ENCODE data around the gene HIBCH.

The HIBCH gene

GRCh38 chr2:190178066-190178722, 141.4 kb downstream of the HIBCH start:
- Histone ChIP-seq H3K4me3 (ENCODE audit: low read depth, low read length) (no peak overlapping the region), H3K4me1 (ENCODE audit: control insufficient read depth, insufficient read depth, low read length) (peaks cover 7% of the 10 kb centered on the region), H3K27me3 (ENCODE audit: control insufficient read depth, insufficient read depth, low read length) (peaks cover 15% of the 10 kb centered on the region), H3K9ac (ENCODE audit: low read depth, low read length) (no peak overlapping the region), H3K9me3 (ENCODE audit: control insufficient read depth, insufficient read depth, low read length) (no peaks in the 10 kb centered on the region), H3K36me3 (ENCODE audit: control insufficient read depth, insufficient read depth, low read length) (no peaks in the 10 kb centered on the region)

DNA sequence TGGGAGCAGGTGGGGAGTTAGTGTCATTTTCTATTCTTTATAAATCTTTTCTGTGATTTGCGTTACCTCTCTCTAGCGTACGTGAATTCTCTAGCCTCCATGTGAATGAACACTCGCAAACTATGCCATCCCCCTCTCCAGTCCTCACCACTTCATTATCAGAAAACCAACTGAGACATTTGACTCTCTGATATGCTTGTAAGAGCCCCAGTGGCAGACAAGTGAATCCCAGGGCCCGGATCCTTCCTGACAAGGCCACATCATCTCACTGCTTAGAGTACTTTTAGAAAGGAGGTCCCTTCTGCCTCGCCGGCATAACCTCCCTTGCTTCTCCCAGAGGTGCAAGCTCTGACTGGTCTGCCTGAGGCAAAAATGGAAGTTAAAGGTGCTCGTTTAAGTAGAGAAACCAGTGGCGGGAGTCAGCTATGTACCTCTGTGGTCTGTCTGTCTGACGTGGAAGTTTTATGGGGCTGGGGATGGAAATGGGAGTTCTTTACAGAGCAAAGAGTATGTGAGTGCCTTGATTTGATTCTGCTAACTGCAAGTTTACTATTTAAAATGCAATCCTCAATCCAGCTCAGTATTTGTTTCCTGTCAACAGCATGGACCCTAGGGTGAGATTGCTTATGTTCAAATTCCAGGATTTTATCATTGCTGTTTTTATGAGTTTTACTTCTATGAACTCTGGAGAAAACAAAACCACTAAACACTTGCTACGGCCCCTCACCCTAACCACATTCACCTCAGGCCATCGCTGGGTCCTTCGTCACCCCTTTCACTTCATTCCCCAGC, 142.2 kb downstream of the HIBCH start:
- Histone ChIP-seq H3K4me1 (ENCODE audit: control insufficient read depth, insufficient read depth, low read length) (peaks cover 7% of the 10 kb centered on the region), H3K4me3 (ENCODE audit: low read depth, low read length) (no peak overlapping the region), H3K36me3 (ENCODE audit: control insufficient read depth, insufficient read depth, low read length) (no peaks in the 10 kb centered on the region), H3K27me3 (ENCODE audit: control insufficient read depth, insufficient read depth, low read length) (peaks cover 15% of the 10 kb centered on the region), H3K9ac (ENCODE audit: low read depth, low read length) (no peak overlapping the region), H3K9me3 (ENCODE audit: control insufficient read depth, insufficient read depth, low read length) (no peaks in the 10 kb centered on the region)

GRCh38 chr2:190173392-190173791, 146.2 kb downstream of the HIBCH start:
- Histone ChIP-seq H3K36me3 (ENCODE audit: control insufficient read depth, insufficient read depth, low read length) (no peaks in the 10 kb centered on the region), H3K4me1 (ENCODE audit: control insufficient read depth, insufficient read depth, low read length) (no peaks in the 10 kb centered on the region), H3K27me3 (ENCODE audit: control insufficient read depth, insufficient read depth, low read length) (no peaks in the 10 kb centered on the region), H3K9ac (ENCODE audit: low read depth, low read length) (no peak overlapping the region), H3K4me3 (ENCODE audit: low read depth, low read length) (no peak overlapping the region), H3K9me3 (ENCODE audit: control insufficient read depth, insufficient read depth, low read length) (no peaks in the 10 kb centered on the region)

DNA sequence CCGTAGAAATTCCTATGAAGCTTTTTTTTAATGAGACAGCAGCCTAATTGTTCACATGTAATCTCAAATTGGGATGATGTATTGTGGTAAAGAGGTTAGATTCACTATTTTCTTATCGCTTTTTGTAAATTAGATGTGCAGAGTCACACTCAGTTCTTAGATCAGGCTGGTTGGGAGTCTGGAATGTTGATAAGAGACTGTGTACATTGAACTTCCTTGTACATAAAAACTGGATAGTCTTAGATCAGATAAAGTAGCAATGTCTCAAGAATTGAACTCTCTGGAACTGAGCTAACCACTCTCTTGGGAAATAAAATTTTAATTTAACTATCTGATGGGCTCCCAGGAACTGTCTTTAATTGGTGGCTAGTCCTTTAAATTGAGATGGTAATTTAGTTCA, 149.0 kb downstream of the HIBCH start:
- Histone ChIP-seq H3K4me3 (ENCODE audit: low read depth, low read length) (no peak overlapping the region), H3K9me3 (ENCODE audit: control insufficient read depth, insufficient read depth, low read length) (no peaks in the 10 kb centered on the region), H3K9ac (ENCODE audit: low read depth, low read length) (no peak overlapping the region), H3K27me3 (ENCODE audit: control insufficient read depth, insufficient read depth, low read length) (no peaks in the 10 kb centered on the region), H3K4me1 (ENCODE audit: control insufficient read depth, insufficient read depth, low read length) (no peaks in the 10 kb centered on the region), H3K36me3 (ENCODE audit: control insufficient read depth, insufficient read depth, low read length) (no peaks in the 10 kb centered on the region)

DNA sequence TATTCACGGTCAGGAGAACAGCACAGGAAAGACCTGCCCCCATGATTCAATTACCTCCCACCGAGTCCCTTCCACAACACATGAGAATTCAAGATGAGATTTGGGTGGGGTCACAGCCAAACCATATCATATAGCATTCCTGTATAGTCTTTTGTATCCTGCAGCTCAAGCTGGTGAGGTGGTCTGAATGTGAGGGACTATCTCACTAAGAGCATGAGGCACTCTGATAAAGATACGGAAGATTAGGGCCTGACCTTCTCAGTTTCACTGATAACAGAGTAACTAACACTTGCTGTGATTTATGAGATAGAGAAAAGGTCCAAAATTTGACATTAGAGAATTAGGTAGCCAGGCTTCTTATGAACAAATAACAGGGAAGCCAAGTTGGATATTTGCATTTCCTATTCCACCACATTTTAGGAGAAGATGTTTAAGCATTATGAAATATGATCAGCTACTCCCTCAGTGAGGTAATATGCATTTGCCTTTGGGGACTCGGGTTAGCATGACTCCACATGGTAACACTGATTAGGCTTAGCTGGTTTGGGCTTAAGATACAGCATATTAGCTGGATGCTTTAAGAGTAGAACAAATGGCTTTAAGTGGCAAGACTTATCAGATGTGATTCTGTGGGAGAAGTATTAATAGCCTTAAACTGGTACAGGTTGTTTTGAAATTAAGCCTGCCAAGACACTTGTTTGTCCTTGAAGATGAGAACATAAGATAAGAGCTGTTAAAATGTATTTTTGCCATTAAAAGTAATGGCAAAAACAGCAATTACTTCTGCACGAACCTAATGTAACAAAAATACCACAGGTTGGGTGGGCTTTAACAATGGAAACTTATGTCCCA, 150.2 kb downstream of the HIBCH start:
- Histone ChIP-seq H3K27me3 (ENCODE audit: control insufficient read depth, insufficient read depth, low read length) (no peaks in the 10 kb centered on the region), H3K4me3 (ENCODE audit: low read depth, low read length) (no peak overlapping the region), H3K9me3 (ENCODE audit: control insufficient read depth, insufficient read depth, low read length) (no peaks in the 10 kb centered on the region), H3K9ac (ENCODE audit: low read depth, low read length) (no peak overlapping the region), H3K36me3 (ENCODE audit: control insufficient read depth, insufficient read depth, low read length) (no peaks in the 10 kb centered on the region), H3K4me1 (ENCODE audit: control insufficient read depth, insufficient read depth, low read length) (no peaks in the 10 kb centered on the region)

DNA sequence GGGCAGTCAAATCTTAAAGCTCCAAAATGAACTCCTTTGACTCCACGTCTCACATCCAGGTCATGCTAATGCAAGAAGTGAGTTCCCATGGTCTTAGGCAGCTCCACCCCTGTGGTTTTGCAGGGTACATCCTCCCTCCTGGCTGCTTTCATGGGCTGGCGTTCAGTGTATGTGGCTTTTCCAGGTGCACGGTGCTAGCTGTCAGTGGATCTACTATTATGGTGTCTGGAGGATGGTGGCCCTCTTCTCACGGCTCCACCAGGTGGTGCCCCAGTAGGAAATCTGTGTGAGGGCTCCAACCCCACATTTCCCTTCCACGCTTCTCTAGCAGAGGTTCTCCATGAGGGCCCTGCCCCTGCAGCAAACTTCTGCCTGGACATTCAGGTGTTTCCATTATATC, 151.9 kb downstream of the HIBCH start:
- H3K4me1 ChIP-seq (ENCODE audit: control insufficient read depth, insufficient read depth, low read length): no peaks in the 10 kb centered on the region
- no peaks in the 10 kb centered on the region for H3K27me3 ChIP-seq (ENCODE audit: control insufficient read depth, insufficient read depth, low read length)
- H3K9ac ChIP-seq (ENCODE audit: low read depth, low read length): no peak overlapping the region
- H3K36me3 ChIP-seq (ENCODE audit: control insufficient read depth, insufficient read depth, low read length): no peaks in the 10 kb centered on the region
- no peak overlapping the region for H3K4me3 ChIP-seq (ENCODE audit: low read depth, low read length)
- no peaks in the 10 kb centered on the region for H3K9me3 ChIP-seq (ENCODE audit: control insufficient read depth, insufficient read depth, low read length)

DNA sequence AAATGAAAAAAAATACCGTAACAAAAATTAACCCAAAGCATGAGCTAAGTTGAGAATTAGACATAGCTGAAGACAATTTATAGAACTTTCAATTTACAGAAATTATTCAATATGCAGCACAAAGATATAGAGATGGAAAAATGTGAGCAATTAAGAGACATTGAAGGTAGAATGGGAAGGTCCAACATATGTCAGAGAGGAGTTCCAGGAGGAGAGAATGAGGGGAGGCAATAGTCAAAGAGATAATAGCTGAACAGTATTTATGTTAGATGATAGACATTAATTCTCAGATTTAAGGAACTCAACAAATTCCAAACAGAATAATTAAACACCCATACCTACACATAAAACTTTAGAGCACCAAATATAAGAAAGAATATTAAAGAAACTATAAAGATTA, 154.1 kb downstream of the HIBCH start:
- H3K9me3 ChIP-seq (ENCODE audit: control insufficient read depth, insufficient read depth, low read length): no peaks in the 10 kb centered on the region
- no peaks in the 10 kb centered on the region for H3K27me3 ChIP-seq (ENCODE audit: control insufficient read depth, insufficient read depth, low read length)
- H3K4me3 ChIP-seq (ENCODE audit: low read depth, low read length): no peak overlapping the region
- no peaks in the 10 kb centered on the region for H3K36me3 ChIP-seq (ENCODE audit: control insufficient read depth, insufficient read depth, low read length)
- no peaks in the 10 kb centered on the region for H3K4me1 ChIP-seq (ENCODE audit: control insufficient read depth, insufficient read depth, low read length)
- no peak overlapping the region for H3K9ac ChIP-seq (ENCODE audit: low read depth, low read length)

GRCh38 chr2:190162851-190163250, 156.8 kb downstream of the HIBCH start:
- Histone ChIP-seq H3K9me3 (ENCODE audit: control insufficient read depth, insufficient read depth, low read length) (no peaks in the 10 kb centered on the region), H3K27me3 (ENCODE audit: control insufficient read depth, insufficient read depth, low read length) (no peaks in the 10 kb centered on the region), H3K4me3 (ENCODE audit: low read depth, low read length) (no peak overlapping the region)

GRCh38 chr2:190159453-190159852, 160.2 kb downstream of the HIBCH start:
- Histone ChIP-seq H3K9me3 (ENCODE audit: control insufficient read depth, insufficient read depth, low read length) (no peaks in the 10 kb centered on the region), H3K4me1 (ENCODE audit: control insufficient read depth, insufficient read depth, low read length) (no peaks in the 10 kb centered on the region), H3K27me3 (ENCODE audit: control insufficient read depth, insufficient read depth, low read length) (no peaks in the 10 kb centered on the region), H3K36me3 (ENCODE audit: control insufficient read depth, insufficient read depth, low read length) (no peaks in the 10 kb centered on the region), H3K9ac (ENCODE audit: low read depth, low read length) (no peak overlapping the region), H3K4me3 (ENCODE audit: low read depth, low read length) (no peak overlapping the region)

More at GRCh38 chr2:190162851-190163250, 156.8 kb downstream of the HIBCH start:
- Histone ChIP-seq H3K9ac (ENCODE audit: low read depth, low read length) (no peak overlapping the region), H3K4me1 (ENCODE audit: control insufficient read depth, insufficient read depth, low read length) (no peaks in the 10 kb centered on the region), H3K36me3 (ENCODE audit: control insufficient read depth, insufficient read depth, low read length) (no peaks in the 10 kb centered on the region)

GRCh38 chr2:190158798-190159434, 160.7 kb downstream of the HIBCH start:
- Histone ChIP-seq H3K36me3 (ENCODE audit: control insufficient read depth, insufficient read depth, low read length) (no peaks in the 10 kb centered on the region), H3K4me3 (ENCODE audit: low read depth, low read length) (no peak overlapping the region), H3K9ac (ENCODE audit: low read depth, low read length) (no peak overlapping the region), H3K9me3 (ENCODE audit: control insufficient read depth, insufficient read depth, low read length) (no peaks in the 10 kb centered on the region), H3K27me3 (ENCODE audit: control insufficient read depth, insufficient read depth, low read length) (no peaks in the 10 kb centered on the region), H3K4me1 (ENCODE audit: control insufficient read depth, insufficient read depth, low read length) (no peaks in the 10 kb centered on the region)

Measured in iPS-15b (cell line).